ENCODE measurements around the gene CALR.

DNA sequence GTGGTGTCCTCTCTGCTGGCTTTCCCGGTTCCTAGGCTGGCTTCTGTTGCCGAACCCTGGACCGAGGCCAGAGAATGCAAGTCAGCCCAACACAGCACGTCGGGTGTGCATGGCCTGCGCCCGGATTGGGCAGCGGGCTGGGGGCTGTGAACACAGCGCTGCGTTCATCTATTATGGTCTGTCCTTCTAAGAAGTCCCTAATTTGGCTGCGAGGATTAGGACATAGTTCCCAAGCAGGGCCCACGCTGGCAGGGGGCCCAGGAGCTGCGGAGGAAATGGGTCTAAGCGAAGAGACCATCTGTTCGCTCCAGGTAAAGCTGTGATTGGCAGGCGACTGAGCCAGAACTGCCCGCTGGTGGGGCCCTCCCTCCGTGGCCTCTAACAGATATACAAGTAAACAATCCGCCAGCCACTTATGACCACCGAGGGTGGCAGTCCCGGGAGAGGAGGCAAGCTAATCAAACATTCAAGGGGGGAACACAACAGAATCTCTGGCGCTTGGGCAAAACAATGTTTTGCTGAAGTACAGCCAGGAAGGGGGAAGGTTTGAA is 25.3 kb upstream of the CALR start:
- TF ChIP-seq NFRKB (IDR thresholded peaks at IDR 0.05) (no peak), SP1 (IDR thresholded peaks at IDR 0.05) (no peak), FOXA1 (IDR thresholded peaks at IDR 0.05) (no peak), ZNF384 (IDR thresholded peaks at IDR 0.05) (no peak), HDGF (IDR thresholded peaks at IDR 0.05; ENCODE audit: borderline replicate concordance) (no peak), BHLHE40 (IDR thresholded peaks at IDR 0.05; ENCODE audit: borderline replicate concordance) (no peak), LEF1 (IDR thresholded peaks at IDR 0.05; ENCODE audit: borderline replicate concordance) (no peak), SUZ12 (IDR thresholded peaks at IDR 0.05) (no peak), ELF4 (IDR thresholded peaks at IDR 0.05) (no peak), FOXK2 (IDR thresholded peaks at IDR 0.05) (no peak), TARDBP (IDR thresholded peaks at IDR 0.05) (no peak), CTBP1 (IDR thresholded peaks at IDR 0.05; ENCODE audit: borderline replicate concordance) (no peak), FOXM1 (IDR thresholded peaks at IDR 0.05; ENCODE audit: borderline replicate concordance) (no peak)
